Thyroid gland (tissue), 4 donors: ENCODE measurements around the gene SLC30A1.

Source experiments
- CTCF ChIP-seq, 6 experiments: fragments of 200-600 bp in 3 of 6; fragments of 450-650 bp in 3 of 6; sonication (generic) in 3 of 6; IDR thresholded peaks; one replicate each; pipeline ENCODE4 v1.5.1; 2016 to 2019; ENCODE audit warnings: antibody characterized with exemption in 6 of 6, mild to moderate bottlenecking in 2 of 6, inconsistent platforms in 1 of 6, moderate library complexity in 1 of 6
- POLR2A ChIP-seq, 2 donors: fragments of 450-650 bp; IDR thresholded peaks; one replicate each; pipeline ENCODE4 v1.6.1; 2017; ENCODE audit warnings: antibody characterized with exemption in 2 of 2, mild to moderate bottlenecking in 2 of 2, moderate library complexity in 1 of 2

GRCh38 chr1:211601982-211602670 lies 23.2 kb upstream of the SLC30A1 start:
- TF ChIP-seq CTCF (IDR thresholded peaks at IDR 0.05) (no peak), POLR2A (IDR thresholded peaks at IDR 0.05) (no peak)
